HCT116 (cell line): ENCODE measurements around the gene WWTR1. TPM values are rescaled to one million over a fixed set of nuclear protein-coding genes. Genes with fewer than 3 reads are reported as not detected.

Experiments
- ATAC-seq: fragments of 200-7000 bp; cut with Tn5 transposase; 2 replicates; pipeline ENCODE4 v1.9.1; 2020; ENCODE audit warnings: mild to moderate bottlenecking, moderate library complexity
- BruUV-seq: library from RNA; stranded (reverse); fragments of 400-500 nt; replicated peaks from 2 replicates; lab custom pipeline; 2021; lab: Mats Ljungman, UMichigan
- CTCF ChIA-PET: fragments of 300-600 bp; sonication (Branson Sonifier 250); formaldehyde crosslinking; loops from one replicate; lab custom pipeline; 2021; ENCODE audit warnings: antibody characterized with exemption; lab: Charles Lee
- POLR2A ChIA-PET: fragments of 300-600, 350-600 bp; sonication (Branson Sonifier 250); formaldehyde crosslinking; loops from one replicate; lab custom pipeline; 2021; ENCODE audit warnings: antibody characterized with exemption; lab: Charles Lee
- RAD21 ChIA-PET, 2 experiments: fragments of 300-600 bp; sonication (Branson Sonifier 250); formaldehyde crosslinking; loops; one replicate each; lab custom pipeline; 2023; ENCODE audit warnings: low total read pairs in 2 of 2; ENCODE audit not compliant: uncharacterized antibody in 2 of 2, unreplicated experiment in 2 of 2, low non-redundant PET in 1 of 2; lab: Charles Lee
- DNase-seq: peaks from one replicate; pipeline ENCODE4 v3.0.0-alpha.2; 2010; ENCODE audit warnings: low read depth, low spot score
- H2AFZ ChIP-seq: fragments of 200-600 bp; shearing (Covaris generic), sonication (generic); 2 replicates; pipeline ENCODE4 v1.6.1; 2017; ENCODE audit warnings: low read depth, mixed run types, mixed read lengths, antibody characterized with exemption, low read length; ENCODE audit not compliant: poor library complexity, severe bottlenecking
- H3K27ac ChIP-seq: 2 replicates; pipeline ENCODE4 v1.5.1; 2012; ENCODE audit warnings: low read depth, low read length
- H3K27me3 ChIP-seq: fragments of 200-600 bp; sonication (generic); 2 replicates; pipeline ENCODE4 v1.6.1; 2016; ENCODE audit warnings: mixed run types, low read length, mixed read lengths; ENCODE audit not compliant: insufficient read depth
- H3K36me3 ChIP-seq, 2 experiments: fragments of 200-500 bp in 1 of 2; fragments of 200-600 bp in 1 of 2; sonication (Bioruptor generic) in 1 of 2; sonication (generic) in 1 of 2; 2 replicates each; pipeline versions ENCODE4 v1.5.1 to v1.6.1; 2014 to 2016; ENCODE audit warnings: low read length in 2 of 2, inconsistent platforms in 1 of 2, mixed read lengths in 1 of 2, mixed run types in 1 of 2; ENCODE audit not compliant: insufficient read depth in 2 of 2, control insufficient read depth in 1 of 2
- H3K4me1 ChIP-seq, 2 experiments: fragments of 200-600 bp in 1 of 2; sonication (generic) in 1 of 2; 2 replicates each; pipeline versions ENCODE4 v1.5.1 to v1.6.1; 2012 to 2017; ENCODE audit warnings: low read length in 2 of 2, inconsistent platforms in 1 of 2, mild to moderate bottlenecking in 1 of 2, mixed read lengths in 1 of 2, mixed run types in 1 of 2, moderate library complexity in 1 of 2; ENCODE audit not compliant: insufficient read depth in 2 of 2, control insufficient read depth in 1 of 2
- H3K4me2 ChIP-seq: fragments of 200-600 bp; sonication (generic); 2 replicates; pipeline ENCODE4 v1.6.1; 2017; ENCODE audit warnings: mixed run types, low read length, mixed read lengths
- H3K4me3 ChIP-seq, 2 experiments: fragments of 200-600 bp in 1 of 2; sonication (generic) in 1 of 2; replicated peaks in 1 of 2; 2 replicates each; pipeline ENCODE4 v1.5.1; 2011 to 2016; ENCODE audit warnings: low read length in 2 of 2, control low read depth in 1 of 2, low read depth in 1 of 2, mild to moderate bottlenecking in 1 of 2, mixed read lengths in 1 of 2, mixed run types in 1 of 2
- H3K79me2 ChIP-seq: fragments of 200-600 bp; sonication (generic); 2 replicates; pipeline ENCODE4 v1.6.1; 2017; ENCODE audit warnings: mild to moderate bottlenecking, mixed run types, low read length, moderate library complexity, mixed read lengths; ENCODE audit not compliant: insufficient read depth
- H3K9ac ChIP-seq: fragments of 200-600 bp; sonication (generic); 2 replicates; pipeline ENCODE4 v1.6.1; 2016; ENCODE audit warnings: low read length, mixed read lengths
- H3K9me2 ChIP-seq: fragments of 200-600 bp; sonication (generic), shearing (Covaris generic); 2 replicates; pipeline ENCODE4 v1.6.1; 2017; ENCODE audit warnings: mixed run types, mild to moderate bottlenecking, moderate library complexity; ENCODE audit not compliant: insufficient read depth
- H3K9me3 ChIP-seq, 2 experiments: fragments of 200-500 bp in 1 of 2; fragments of 200-600 bp in 1 of 2; sonication (Bioruptor generic) in 1 of 2; sonication (generic) in 1 of 2; 2 replicates each; pipeline ENCODE4 v1.6.1; 2014 to 2017; ENCODE audit warnings: low read length in 2 of 2, mixed read lengths in 2 of 2, inconsistent platforms in 1 of 2, low read depth in 1 of 2, mild to moderate bottlenecking in 1 of 2, mixed run types in 1 of 2, moderate library complexity in 1 of 2; ENCODE audit not compliant: control insufficient read depth in 1 of 2, insufficient read depth in 1 of 2
- H4K20me1 ChIP-seq: fragments of 200-600 bp; sonication (generic), shearing (Covaris generic); 2 replicates; pipeline ENCODE4 v1.6.1; 2017; ENCODE audit warnings: mixed run types, mild to moderate bottlenecking, moderate library complexity; ENCODE audit not compliant: insufficient read depth
- CEBPB ChIP-seq: IDR thresholded peaks from 2 replicates; pipeline ENCODE4 v1.6.1; 2012; ENCODE audit warnings: low read depth
- EGR1 ChIP-seq: IDR thresholded peaks from 2 replicates; pipeline ENCODE4 v1.6.1; 2012; ENCODE audit warnings: low read depth
- ELF1 ChIP-seq: IDR thresholded peaks from 2 replicates; pipeline ENCODE4 v1.6.1; 2012; ENCODE audit warnings: low read depth, borderline replicate concordance
- EZH2 ChIP-seq: fragments of 200-600 bp; sonication (generic); IDR thresholded peaks from 2 replicates; pipeline ENCODE4 v1.6.1; 2017; ENCODE audit warnings: antibody characterized with exemption, mixed run types
- JUND ChIP-seq: IDR thresholded peaks from 2 replicates; pipeline ENCODE4 v1.6.1; 2012
- POLR2A ChIP-seq: IDR thresholded peaks from 2 replicates; pipeline ENCODE4 v1.7.0; 2011; ENCODE audit warnings: borderline replicate concordance; ENCODE audit not compliant: insufficient read depth, insufficient read length; ENCODE audit errors: extremely low read depth
- RAD21 ChIP-seq: IDR thresholded peaks from 2 replicates; pipeline ENCODE4 v1.6.1; 2012; ENCODE audit warnings: low read depth, mild to moderate bottlenecking
- SP1 ChIP-seq: IDR thresholded peaks from 2 replicates; pipeline ENCODE4 v1.6.1; 2012; ENCODE audit warnings: low read depth
- YY1 ChIP-seq: IDR thresholded peaks from 2 replicates; pipeline ENCODE4 v1.6.1; 2011; ENCODE audit warnings: low read length, low read depth, moderate library complexity, mild to moderate bottlenecking; ENCODE audit not compliant: insufficient replicate concordance; ENCODE audit errors: extremely low read depth
- ZFX ChIP-seq: fragments of 450-650 bp; IDR thresholded peaks from 2 replicates; pipeline ENCODE4 v1.6.1; 2017
- ZNF274 ChIP-seq: fragments of 200-500 bp; sonication (Bioruptor generic); IDR thresholded peaks from 2 replicates; pipeline ENCODE4 v1.6.1; 2014; ENCODE audit warnings: mild to moderate bottlenecking, low read depth, low read length, inconsistent platforms
- intact Hi-C: fragments of 100-400 bp; cut with micrococcal nuclease; formaldehyde crosslinking; loops from 2 replicates; pipeline ENCODE4 v1.10.0; 2022
- total RNA-seq: library from RNA; stranded (reverse); gene quantifications from one replicate; pipeline ENCODE4 v1.2.1, GENCODE V29; 2021; ENCODE audit not compliant: unreplicated experiment
- TF ChIP-seq, protein P1 (sequence below): IDR thresholded peaks from 2 replicates; pipeline ENCODE4 v1.6.1; 2012; ENCODE audit warnings: low read depth
- TF ChIP-seq, protein P2 (sequence below): IDR thresholded peaks from 2 replicates; pipeline ENCODE4 v1.6.1; 2012

Gene WWTR1
- total RNA-seq, 1 experiment from 2014 or later, result 46.9 TPM

DNA sequence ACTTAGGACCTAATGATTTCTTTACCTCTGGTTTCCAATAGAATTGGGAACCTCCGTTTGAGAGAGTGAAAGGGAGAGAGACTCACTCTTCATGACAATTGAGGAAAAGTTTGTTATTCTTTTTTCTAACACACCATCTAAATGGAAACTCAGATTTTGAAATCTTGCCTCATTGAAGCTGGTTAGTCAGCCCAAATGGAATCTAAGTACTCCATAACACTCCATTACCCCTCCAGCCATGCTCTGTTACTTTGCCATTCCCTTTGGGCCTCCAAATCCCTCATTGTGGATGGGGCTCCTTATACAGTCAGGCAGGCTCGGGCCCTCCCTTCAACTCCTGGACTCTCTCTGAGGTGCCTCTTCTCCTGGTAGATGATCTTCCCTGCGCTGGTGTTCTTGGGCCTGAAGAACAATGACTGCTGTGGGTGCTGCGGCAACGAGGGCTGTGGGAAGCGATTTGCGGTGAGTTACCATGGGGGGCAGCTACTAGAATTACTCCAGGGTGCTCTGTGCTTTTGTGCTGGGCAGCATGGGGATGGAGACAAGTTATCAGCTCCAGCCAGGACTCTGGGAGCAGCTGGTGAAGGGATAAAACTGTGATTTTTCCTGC, 182.3 kb downstream of the WWTR1 start (continued):
- TF ChIP-seq, protein P1, sequence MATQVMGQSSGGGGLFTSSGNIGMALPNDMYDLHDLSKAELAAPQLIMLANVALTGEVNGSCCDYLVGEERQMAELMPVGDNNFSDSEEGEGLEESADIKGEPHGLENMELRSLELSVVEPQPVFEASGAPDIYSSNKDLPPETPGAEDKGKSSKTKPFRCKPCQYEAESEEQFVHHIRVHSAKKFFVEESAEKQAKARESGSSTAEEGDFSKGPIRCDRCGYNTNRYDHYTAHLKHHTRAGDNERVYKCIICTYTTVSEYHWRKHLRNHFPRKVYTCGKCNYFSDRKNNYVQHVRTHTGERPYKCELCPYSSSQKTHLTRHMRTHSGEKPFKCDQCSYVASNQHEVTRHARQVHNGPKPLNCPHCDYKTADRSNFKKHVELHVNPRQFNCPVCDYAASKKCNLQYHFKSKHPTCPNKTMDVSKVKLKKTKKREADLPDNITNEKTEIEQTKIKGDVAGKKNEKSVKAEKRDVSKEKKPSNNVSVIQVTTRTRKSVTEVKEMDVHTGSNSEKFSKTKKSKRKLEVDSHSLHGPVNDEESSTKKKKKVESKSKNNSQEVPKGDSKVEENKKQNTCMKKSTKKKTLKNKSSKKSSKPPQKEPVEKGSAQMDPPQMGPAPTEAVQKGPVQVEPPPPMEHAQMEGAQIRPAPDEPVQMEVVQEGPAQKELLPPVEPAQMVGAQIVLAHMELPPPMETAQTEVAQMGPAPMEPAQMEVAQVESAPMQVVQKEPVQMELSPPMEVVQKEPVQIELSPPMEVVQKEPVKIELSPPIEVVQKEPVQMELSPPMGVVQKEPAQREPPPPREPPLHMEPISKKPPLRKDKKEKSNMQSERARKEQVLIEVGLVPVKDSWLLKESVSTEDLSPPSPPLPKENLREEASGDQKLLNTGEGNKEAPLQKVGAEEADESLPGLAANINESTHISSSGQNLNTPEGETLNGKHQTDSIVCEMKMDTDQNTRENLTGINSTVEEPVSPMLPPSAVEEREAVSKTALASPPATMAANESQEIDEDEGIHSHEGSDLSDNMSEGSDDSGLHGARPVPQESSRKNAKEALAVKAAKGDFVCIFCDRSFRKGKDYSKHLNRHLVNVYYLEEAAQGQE, result no peak
- TF ChIP-seq CEBPB (no peak), JUND (no peak), RAD21 (no peak)

DNA sequence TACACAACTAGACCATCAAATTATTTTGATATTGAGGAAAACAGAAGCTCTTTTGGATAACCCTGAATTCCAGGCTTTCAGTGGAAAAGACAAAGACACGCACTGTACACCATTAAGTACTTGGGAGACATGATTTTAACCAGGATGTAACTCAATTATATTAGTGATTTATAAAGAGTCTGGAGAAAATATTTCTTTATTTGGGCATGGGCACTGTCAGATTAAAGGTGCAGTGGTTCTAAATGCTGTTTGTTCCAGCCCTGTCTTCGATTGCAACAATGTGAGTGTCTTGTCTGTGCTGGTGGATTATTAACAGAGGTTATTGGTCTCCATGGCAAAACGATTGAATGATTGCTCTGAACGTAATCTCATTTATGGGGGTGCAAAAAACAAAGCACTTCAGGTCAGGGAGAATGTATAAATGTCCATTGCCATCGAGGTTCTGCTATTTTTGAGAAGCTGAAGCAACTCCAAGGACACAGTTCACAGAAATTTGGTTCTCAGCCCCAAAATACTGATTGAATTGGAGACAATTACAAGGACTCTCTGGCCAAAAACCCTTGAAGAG, 183.5 kb downstream of the WWTR1 start, which contains the start of gene TM4SF4:
Gene TM4SF4, plus strand, starts transcription at position 448 of the 568 bp plus-strand sequence. CDS start 181 bp downstream, outside the sequence.
- Histone ChIP-seq H3K9me2 (no peaks in the 10 kb centered on the region), H3K4me3 (no peak within 1 kb of the TSS), H3K9me3 (no peaks in the 10 kb centered on the region), H2AFZ (peak within 1 kb of the TSS; percentile 63), H3K27ac (no peak within 1 kb of the TSS), H3K79me2 (no peaks in the 10 kb centered on the region), H3K9ac (no peak within 1 kb of the TSS), H3K36me3 (no peaks in the 10 kb centered on the region), H3K4me1 (peaks cover 3 to 24% of the 10 kb centered on the region in 2 experiments; a peak in 3 of 4 replicates), H3K4me2 (peak within 1 kb of the TSS; percentile 45), H4K20me1 (no peaks in the 10 kb centered on the region), H3K27me3 (no peaks in the 10 kb centered on the region)
- RAD21 ChIA-PET, result no interaction called here
- intact Hi-C loops, result no loop called here
- CTCF ChIA-PET, result interaction anchor here (1.2 to 1.5 kb wide), 3 partner anchors 11 to 519 kb away, joined by 3 to 4 read pairs (median 3); no protein-coding TSS in a partner anchor
- DNase-seq (no peak), ATAC-seq (no peak)
- BruUV-seq, result no TSS peak
- TF ChIP-seq YY1 (no peak), RAD21 (no peak), ELF1 (no peak), EZH2 (no peak), CEBPB (no peak), EGR1 (no peak), POLR2A (no peak), ZNF274 (no peak), ZFX (no peak), SP1 (no peak)
- TF ChIP-seq, protein P2, sequence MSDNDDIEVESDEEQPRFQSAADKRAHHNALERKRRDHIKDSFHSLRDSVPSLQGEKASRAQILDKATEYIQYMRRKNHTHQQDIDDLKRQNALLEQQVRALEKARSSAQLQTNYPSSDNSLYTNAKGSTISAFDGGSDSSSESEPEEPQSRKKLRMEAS, result no peak
- POLR2A ChIA-PET, result no interaction called here
